GM13976 (cell line): ENCODE measurements around the gene ACSF3.
A peak's percentile ranks its signal among the peaks of the same experiment; 100 is the strongest.

ENCODE experiments used
- DNase-seq: peaks from one replicate; pipeline ENCODE4 v3.0.0; 2012; ENCODE audit warnings: low spot score
- CTCF ChIP-seq: IDR thresholded peaks from 2 replicates; pipeline ENCODE4 v1.5.1; 2012; ENCODE audit warnings: borderline replicate concordance, mild to moderate bottlenecking; ENCODE audit not compliant: insufficient read depth; ENCODE audit errors: extremely low read depth, missing control alignments, control extremely low read depth
- in situ Hi-C: fragments of 300-500 bp; cut with MboI; formaldehyde crosslinking; loops from one replicate; pipeline ENCODE4 v1.12.0; 2022; ENCODE audit warnings: low sequenced_read_pairs, mixed read lengths, inconsistent platforms; ENCODE audit not compliant: unreplicated experiment

ACSF3 gene

GRCh38 chr16:89103781-89104180 lies 10.1 kb downstream of the ACSF3 start:
- no peak for TF ChIP-seq CTCF
- no peak for DNase-seq
- in situ Hi-C loops = no loop called here

- in situ Hi-C loops = no loop called here
Observed at GRCh38 chr16:89104303-89104702, 10.7 kb downstream of the ACSF3 start.

GRCh38 chr16:89104930-89105571 lies 11.4 kb downstream of the ACSF3 start:
- peak; percentile 89 for DNase-seq
- in situ Hi-C loops = no loop called here
- no peak for TF ChIP-seq CTCF

More at GRCh38 chr16:89104303-89104702, 10.7 kb downstream of the ACSF3 start:
- no peak for DNase-seq
- no peak for TF ChIP-seq CTCF

- no peak for DNase-seq
- in situ Hi-C loops = no loop called here
- TF ChIP-seq CTCF = no peak
Observed at GRCh38 chr16:89105599-89106151, 12.0 kb downstream of the ACSF3 start.

- no peak for DNase-seq
- no peak for TF ChIP-seq CTCF
- in situ Hi-C loops = no loop called here
Observed at GRCh38 chr16:89106533-89107202, 13.0 kb downstream of the ACSF3 start.

GRCh38 chr16:89107203-89107582 lies 13.5 kb downstream of the ACSF3 start:
- no peak for TF ChIP-seq CTCF
- no peak for DNase-seq
- in situ Hi-C loops = no loop called here

- no peak for DNase-seq
- no peak for TF ChIP-seq CTCF
- in situ Hi-C loops = no loop called here
Observed at GRCh38 chr16:89108416-89108815, 14.8 kb downstream of the ACSF3 start.
